Measurements from ENCODE around the gene RNF7. TPM values are rescaled to one million over a fixed set of nuclear protein-coding genes. Genes with fewer than 3 reads are reported as not detected.

Gene RNF7
- total and polyA plus RNA-seq, 9 of the 15 experiments (the other 6 are each of a cell fraction or from before 2014, with no cell fraction given) = 38.8 to 133 (median 80.5) TPM

- TF ChIP-seq THAP12 (CRISPR knock-in tag; IDR thresholded peaks at IDR 0.05) (peak; percentile 59; the same call in 1 of the 2 replicates), WHSC1 (IDR thresholded peaks at IDR 0.05; ENCODE audit: low read length) (no peak), SMAD1 (IDR thresholded peaks at IDR 0.05; ENCODE audit: low read depth, low read length, partially characterized antibody) (peak; percentile 24), DPF2 (IDR thresholded peaks at IDR 0.05) (no peak), GMEB1 (CRISPR knock-in tag; IDR thresholded peaks at IDR 0.05) (peak; percentile 87), FUS (optimal IDR thresholded peaks at IDR 0.05; ENCODE audit: low read depth, low read length) (no peak), ZNF592 (IDR thresholded peaks at IDR 0.05) (no peak; the same call in none of the 2 replicates), IRF2 (CRISPR knock-in tag; IDR thresholded peaks at IDR 0.05) (no peak), BCL6 (CRISPR knock-in tag; IDR thresholded peaks at IDR 0.05) (no peak), MCM7 (IDR thresholded peaks at IDR 0.05) (no peak), ZNF707 (CRISPR knock-in tag; conservative IDR thresholded peaks at IDR 0.05) (no peak), MAFF (IDR thresholded peaks at IDR 0.05; ENCODE audit: low read length) (no peak), RCOR1 (IDR thresholded peaks at IDR 0.05; ENCODE audit: borderline replicate concordance in 1 of 2, low read depth in 2 of 2, low read length in 2 of 2) (peak; percentile 49 to 87; a peak in 3 of 4 replicates), POLR2AphosphoS2 (IDR thresholded peaks at IDR 0.05; ENCODE audit: low read length) (no peak), BDP1 (IDR thresholded peaks at IDR 0.05; ENCODE audit: insufficient read depth, insufficient read length) (no peak), TRIM28 (IDR thresholded peaks at IDR 0.05) (no peak)
- TF ChIP-seq, protein P1, sequence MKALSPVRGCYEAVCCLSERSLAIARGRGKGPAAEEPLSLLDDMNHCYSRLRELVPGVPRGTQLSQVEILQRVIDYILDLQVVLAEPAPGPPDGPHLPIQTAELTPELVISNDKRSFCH (CRISPR knock-in tag; IDR thresholded peaks at IDR 0.05) = no peak
- TF ChIP-seq, protein P1 (tag; IDR thresholded peaks at IDR 0.05) = 0 out of 2 replicates have a peak, but pooled peaks have one; percentile 22
- TF ChIP-seq, protein P2, sequence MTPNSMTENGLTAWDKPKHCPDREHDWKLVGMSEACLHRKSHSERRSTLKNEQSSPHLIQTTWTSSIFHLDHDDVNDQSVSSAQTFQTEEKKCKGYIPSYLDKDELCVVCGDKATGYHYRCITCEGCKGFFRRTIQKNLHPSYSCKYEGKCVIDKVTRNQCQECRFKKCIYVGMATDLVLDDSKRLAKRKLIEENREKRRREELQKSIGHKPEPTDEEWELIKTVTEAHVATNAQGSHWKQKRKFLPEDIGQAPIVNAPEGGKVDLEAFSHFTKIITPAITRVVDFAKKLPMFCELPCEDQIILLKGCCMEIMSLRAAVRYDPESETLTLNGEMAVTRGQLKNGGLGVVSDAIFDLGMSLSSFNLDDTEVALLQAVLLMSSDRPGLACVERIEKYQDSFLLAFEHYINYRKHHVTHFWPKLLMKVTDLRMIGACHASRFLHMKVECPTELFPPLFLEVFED (CRISPR knock-in tag; conservative IDR thresholded peaks at IDR 0.05) = no peak
Measured at GRCh38 chr3:141738022-141738890, at the start of gene RNF7 (continued).

Measured in K562 (cell line).